Measurements from ENCODE around the gene MSX1.

DNA sequence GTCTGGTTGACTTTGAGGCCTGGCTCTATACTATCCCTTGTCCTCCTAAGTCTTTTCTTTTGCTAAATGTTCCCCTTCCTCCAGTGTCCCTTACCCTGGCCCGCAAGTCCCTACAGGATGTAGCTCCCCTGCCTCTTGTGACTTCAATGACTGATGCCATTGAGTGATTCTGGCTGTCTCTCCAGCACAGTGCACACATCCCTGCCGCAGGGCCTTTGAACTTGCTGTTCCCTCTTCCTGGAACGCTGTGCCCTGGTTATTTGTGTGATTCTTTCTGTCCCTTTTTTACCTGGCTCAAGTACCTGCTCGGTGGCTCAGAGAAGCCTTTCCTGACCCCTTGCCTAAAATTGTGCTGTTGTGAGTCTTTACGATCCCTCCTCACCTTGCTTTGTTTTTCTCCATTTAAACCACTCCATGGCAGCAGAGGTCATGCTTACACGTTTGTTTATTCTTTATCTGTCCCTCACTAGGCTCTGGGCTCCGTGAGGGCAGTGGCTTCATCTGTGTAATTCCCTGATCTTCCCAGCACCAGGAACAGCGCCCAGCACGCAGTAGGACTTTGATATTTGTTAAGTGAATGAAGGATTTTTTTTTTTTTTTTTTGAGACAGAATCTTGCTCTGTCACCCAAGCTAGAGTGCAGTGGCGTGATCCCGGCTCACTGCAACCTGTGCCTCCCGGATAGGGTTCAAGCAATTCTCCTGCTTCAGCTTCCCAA is 17.6 kb downstream of the MSX1 start:
- TF ChIP-seq, protein P1, sequence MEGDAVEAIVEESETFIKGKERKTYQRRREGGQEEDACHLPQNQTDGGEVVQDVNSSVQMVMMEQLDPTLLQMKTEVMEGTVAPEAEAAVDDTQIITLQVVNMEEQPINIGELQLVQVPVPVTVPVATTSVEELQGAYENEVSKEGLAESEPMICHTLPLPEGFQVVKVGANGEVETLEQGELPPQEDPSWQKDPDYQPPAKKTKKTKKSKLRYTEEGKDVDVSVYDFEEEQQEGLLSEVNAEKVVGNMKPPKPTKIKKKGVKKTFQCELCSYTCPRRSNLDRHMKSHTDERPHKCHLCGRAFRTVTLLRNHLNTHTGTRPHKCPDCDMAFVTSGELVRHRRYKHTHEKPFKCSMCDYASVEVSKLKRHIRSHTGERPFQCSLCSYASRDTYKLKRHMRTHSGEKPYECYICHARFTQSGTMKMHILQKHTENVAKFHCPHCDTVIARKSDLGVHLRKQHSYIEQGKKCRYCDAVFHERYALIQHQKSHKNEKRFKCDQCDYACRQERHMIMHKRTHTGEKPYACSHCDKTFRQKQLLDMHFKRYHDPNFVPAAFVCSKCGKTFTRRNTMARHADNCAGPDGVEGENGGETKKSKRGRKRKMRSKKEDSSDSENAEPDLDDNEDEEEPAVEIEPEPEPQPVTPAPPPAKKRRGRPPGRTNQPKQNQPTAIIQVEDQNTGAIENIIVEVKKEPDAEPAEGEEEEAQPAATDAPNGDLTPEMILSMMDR (IDR thresholded peaks at IDR 0.05), result no peak
- TF ChIP-seq POLR2A (IDR thresholded peaks at IDR 0.05), result no peak

Measured in lower leg skin (tissue), 3 donors.